ENCODE measurements around the gene SYK. TPM values are rescaled to one million over a fixed set of nuclear protein-coding genes. Genes with fewer than 3 reads are reported as not detected.
A peak's percentile ranks its signal among the peaks of the same experiment; 100 is the strongest.

Gene SYK
- total RNA-seq, 3 donors from 2014 or later (not counting 1 experiment from before 2014, with no cell fraction given), result 75.5 to 104 (median 78.0) TPM

DNA sequence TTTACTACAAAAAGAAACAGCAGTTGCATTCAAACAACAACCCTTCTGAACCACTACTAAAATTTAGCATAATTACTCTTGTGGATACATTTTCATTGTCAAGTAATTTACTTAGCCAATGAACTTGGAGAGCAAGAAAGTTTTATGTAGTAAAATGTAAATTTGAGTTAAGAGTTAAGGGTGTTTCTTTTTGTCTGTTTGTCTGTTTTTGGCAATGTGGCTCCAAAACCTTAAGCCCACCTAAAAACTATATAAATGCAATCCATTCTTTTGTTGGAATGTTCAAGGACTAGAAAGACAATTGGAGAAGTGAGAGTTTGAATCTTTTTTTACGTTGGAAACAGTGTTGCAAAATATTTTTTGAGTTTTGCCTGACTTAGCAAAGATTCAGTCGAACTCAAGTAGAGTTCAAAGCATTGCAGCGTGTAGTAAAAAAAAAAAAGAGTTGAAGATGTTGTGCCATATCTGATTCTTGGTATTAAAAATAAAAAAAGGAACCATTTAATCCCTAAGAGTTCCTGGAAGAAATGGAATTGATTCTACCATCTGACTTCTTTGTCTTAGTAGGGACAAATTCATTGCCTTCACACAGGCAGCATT is 867 bp downstream of the SYK start:
- WGBS (ENCODE audit: insufficient coverage), result 17% methylated on average over 3 of the region's 3 CpGs
- peak overlapping the region; percentile 98 for H3K4me3 ChIP-seq (ENCODE audit: low read length)
- H3K9me3 ChIP-seq (ENCODE audit: control insufficient read depth, insufficient read depth, low read length), result no peaks in the 10 kb centered on the region
- no peak for DNase-seq
- no peak for ATAC-seq
- Mint-ChIP-seq H3K36me3 (no peaks in the 10 kb centered on the region), H3K27ac (peak overlapping the region; percentile 93 to 97), H3K4me3 (peak overlapping the region; percentile 98), H3K4me1 (peaks cover 58 to 72% of the 10 kb centered on the region in 2 donors), H3K9me3 (no peaks in the 10 kb centered on the region), H3K27me3 (ENCODE audit: low read depth in 2 of 2) (no peaks in the 10 kb centered on the region)
- no peaks in the 10 kb centered on the region for H3K27me3 ChIP-seq (ENCODE audit: control insufficient read depth, insufficient read depth, low read length)
- TF ChIP-seq, protein P1, sequence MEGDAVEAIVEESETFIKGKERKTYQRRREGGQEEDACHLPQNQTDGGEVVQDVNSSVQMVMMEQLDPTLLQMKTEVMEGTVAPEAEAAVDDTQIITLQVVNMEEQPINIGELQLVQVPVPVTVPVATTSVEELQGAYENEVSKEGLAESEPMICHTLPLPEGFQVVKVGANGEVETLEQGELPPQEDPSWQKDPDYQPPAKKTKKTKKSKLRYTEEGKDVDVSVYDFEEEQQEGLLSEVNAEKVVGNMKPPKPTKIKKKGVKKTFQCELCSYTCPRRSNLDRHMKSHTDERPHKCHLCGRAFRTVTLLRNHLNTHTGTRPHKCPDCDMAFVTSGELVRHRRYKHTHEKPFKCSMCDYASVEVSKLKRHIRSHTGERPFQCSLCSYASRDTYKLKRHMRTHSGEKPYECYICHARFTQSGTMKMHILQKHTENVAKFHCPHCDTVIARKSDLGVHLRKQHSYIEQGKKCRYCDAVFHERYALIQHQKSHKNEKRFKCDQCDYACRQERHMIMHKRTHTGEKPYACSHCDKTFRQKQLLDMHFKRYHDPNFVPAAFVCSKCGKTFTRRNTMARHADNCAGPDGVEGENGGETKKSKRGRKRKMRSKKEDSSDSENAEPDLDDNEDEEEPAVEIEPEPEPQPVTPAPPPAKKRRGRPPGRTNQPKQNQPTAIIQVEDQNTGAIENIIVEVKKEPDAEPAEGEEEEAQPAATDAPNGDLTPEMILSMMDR (IDR thresholded peaks at IDR 0.05), result no peak
- H3K36me3 ChIP-seq (ENCODE audit: control insufficient read depth, insufficient read depth, low read length), result peaks cover 4% of the 10 kb centered on the region
- H3K4me1 ChIP-seq (ENCODE audit: control insufficient read depth, insufficient read depth, low read length), result peaks cover 15% of the 10 kb centered on the region
- peak overlapping the region; percentile 86 for H3K27ac ChIP-seq (ENCODE audit: low read length)
- intact Hi-C loops (cut with micrococcal nuclease), result loop anchor here (5.0 kb wide), 3 partner anchors 40 to 615 kb away; no protein-coding TSS in a partner anchor

DNA sequence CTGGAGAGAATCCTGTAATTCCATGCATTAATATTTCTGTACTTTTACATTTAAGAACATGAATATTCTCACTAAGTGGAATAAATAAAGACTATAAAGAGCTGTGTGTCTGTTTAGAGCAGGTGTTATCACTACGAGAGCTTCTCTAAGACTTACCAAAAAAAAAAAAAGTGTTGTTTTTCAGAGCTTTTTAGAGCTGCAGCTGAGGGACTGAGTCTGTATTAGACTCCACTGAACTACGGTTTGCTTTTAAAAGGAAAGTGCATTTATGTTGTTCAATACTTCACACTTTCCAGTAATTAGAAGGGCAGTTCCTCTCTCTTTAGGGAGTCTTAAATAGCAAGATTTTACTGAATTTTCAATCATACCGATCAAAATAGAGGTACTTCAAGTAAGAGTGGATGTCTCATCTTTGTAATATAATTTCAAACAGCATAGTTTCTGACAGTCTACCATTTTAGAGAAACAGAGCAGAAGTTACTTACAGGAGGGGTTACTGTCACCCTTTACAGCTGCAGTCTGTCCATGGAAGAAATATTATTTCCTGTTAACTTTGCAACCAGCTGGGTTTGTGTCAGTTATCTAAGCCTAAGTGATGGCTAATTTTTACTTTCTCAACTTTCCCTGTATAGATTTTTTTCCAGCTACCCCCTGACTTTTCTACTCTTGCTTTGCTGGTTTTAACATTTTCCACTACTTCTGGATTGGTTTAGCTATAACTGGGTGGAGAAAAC is 2.4 kb downstream of the SYK start:
- Histone ChIP-seq H3K27ac (ENCODE audit: low read length) (peak overlapping the region; percentile 69), H3K4me3 (ENCODE audit: low read length) (peak overlapping the region; percentile 24), H3K4me1 (ENCODE audit: control insufficient read depth, insufficient read depth, low read length) (peaks cover 28% of the 10 kb centered on the region), H3K36me3 (ENCODE audit: control insufficient read depth, insufficient read depth, low read length) (peaks cover 4% of the 10 kb centered on the region), H3K9me3 (ENCODE audit: control insufficient read depth, insufficient read depth, low read length) (no peaks in the 10 kb centered on the region), H3K27me3 (ENCODE audit: control insufficient read depth, insufficient read depth, low read length) (no peaks in the 10 kb centered on the region)
- H3K36me3 Mint-ChIP-seq, result no peaks in the 10 kb centered on the region
- DNase-seq, result no peak
- peaks cover 73 to 87% of the 10 kb centered on the region in 2 donors for H3K4me1 Mint-ChIP-seq
- intact Hi-C loops (cut with micrococcal nuclease), result loop anchor here (5.0 kb wide), 3 partner anchors 38 to 613 kb away; no protein-coding TSS in a partner anchor
- no peaks in the 10 kb centered on the region for H3K9me3 Mint-ChIP-seq
- H3K27ac Mint-ChIP-seq, result peak overlapping the region; percentile 93 to 97
- WGBS (ENCODE audit: insufficient coverage), result 33% methylated on average over 1 of the region's 3 CpGs
- peak overlapping the region; percentile 98 for H3K4me3 Mint-ChIP-seq
- TF ChIP-seq, protein P1 (IDR thresholded peaks at IDR 0.05), result no peak
- peak; percentile 36 to 57 (median 38) for ATAC-seq
- no peaks in the 10 kb centered on the region for H3K27me3 Mint-ChIP-seq (ENCODE audit: low read depth in 2 of 2)

DNA sequence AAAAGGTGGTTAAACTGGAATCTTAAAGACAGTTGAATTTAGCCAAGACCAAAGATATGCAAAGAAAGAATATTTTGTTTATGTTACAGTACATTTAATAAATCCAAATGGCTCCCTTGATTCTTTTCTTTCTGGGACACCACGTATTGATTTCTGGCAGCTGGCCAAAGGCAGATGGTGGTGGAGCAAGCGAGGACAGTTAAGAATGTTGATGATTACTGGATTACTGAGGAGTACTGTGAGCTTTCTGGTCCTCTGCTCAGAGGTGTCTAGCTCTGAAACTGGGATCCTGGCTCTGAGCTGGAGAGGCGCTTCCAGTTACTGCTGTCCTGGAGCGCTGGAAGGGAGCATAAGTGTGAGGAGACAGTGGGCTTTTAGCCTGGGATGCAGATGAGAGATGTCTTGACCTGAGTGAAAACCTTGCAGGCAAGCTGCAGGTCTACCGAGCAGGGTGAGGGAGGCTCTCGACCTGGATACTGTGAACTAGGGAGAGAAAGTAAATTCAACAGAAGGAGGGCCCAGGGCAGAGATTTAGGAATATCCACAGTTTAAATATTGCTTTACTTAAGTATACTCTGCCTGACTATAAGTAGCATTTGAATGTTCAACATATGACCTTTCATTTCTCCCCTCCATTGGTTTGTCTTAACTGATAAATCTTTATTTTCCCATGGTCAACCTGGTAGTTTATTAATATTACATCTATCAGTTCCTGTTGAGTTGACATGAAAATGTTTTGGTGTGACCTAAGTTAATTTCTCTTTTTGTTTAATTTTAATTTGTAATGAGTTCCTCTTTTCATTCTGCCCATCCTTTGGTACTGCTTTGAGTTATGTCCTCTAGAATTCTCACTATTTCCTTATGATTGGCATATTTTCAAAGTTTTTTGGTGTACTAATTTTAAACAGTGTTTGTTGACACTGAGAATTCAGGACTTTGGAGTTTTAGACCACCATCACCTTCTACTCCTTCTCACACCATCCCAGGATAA is 3.7 kb downstream of the SYK start:
- Histone ChIP-seq H3K36me3 (ENCODE audit: control insufficient read depth, insufficient read depth, low read length) (peaks cover 4% of the 10 kb centered on the region), H3K4me3 (ENCODE audit: low read length) (no peak overlapping the region), H3K27ac (ENCODE audit: low read length) (no peak overlapping the region), H3K9me3 (ENCODE audit: control insufficient read depth, insufficient read depth, low read length) (no peaks in the 10 kb centered on the region), H3K27me3 (ENCODE audit: control insufficient read depth, insufficient read depth, low read length) (no peaks in the 10 kb centered on the region), H3K4me1 (ENCODE audit: control insufficient read depth, insufficient read depth, low read length) (peaks cover 41% of the 10 kb centered on the region)
- H3K4me1 Mint-ChIP-seq, result peaks cover 86 to 98% of the 10 kb centered on the region in 2 donors
- 59% methylated on average over 6 of the region's 6 CpGs for WGBS (ENCODE audit: insufficient coverage)
- intact Hi-C loops (cut with micrococcal nuclease), result no loop called here
- H3K36me3 Mint-ChIP-seq, result no peaks in the 10 kb centered on the region
- no peaks in the 10 kb centered on the region for H3K27me3 Mint-ChIP-seq (ENCODE audit: low read depth in 2 of 2)
- no peaks in the 10 kb centered on the region for H3K9me3 Mint-ChIP-seq
- TF ChIP-seq, protein P1 (IDR thresholded peaks at IDR 0.05), result no peak
- H3K27ac Mint-ChIP-seq, result peak overlapping the region; percentile 93 to 97
- DNase-seq (no peak), ATAC-seq (no peak)
- H3K4me3 Mint-ChIP-seq, result peak overlapping the region; percentile 98

All from natural killer cell (primary cell).